Vagina (tissue), 2 donors: ENCODE data around the gene CACNA1D. TPM values are rescaled to one million over a fixed set of nuclear protein-coding genes. Genes with fewer than 3 reads are reported as not detected.

Source experiments
- DNase-seq, 2 donors: peaks; one replicate each; pipeline ENCODE4 v3.0.0-alpha.2; 2017; ENCODE audit errors: extremely low spot score in 2 of 2
- H3K27ac ChIP-seq: fragments of 200-600 bp; sonication (generic); one replicate; pipeline ENCODE4 v1.5.1; 2019
- H3K27me3 ChIP-seq: fragments of 200-600 bp; sonication (generic); one replicate; pipeline ENCODE4 v1.5.1; 2019
- H3K36me3 ChIP-seq, 2 donors: fragments of 200-600 bp; sonication (generic); one replicate each; pipeline ENCODE4 v1.5.1; 2017 to 2019
- H3K4me1 ChIP-seq: fragments of 200-600 bp; sonication (generic); one replicate; pipeline ENCODE4 v1.5.1; 2019
- H3K4me3 ChIP-seq, 2 donors: fragments of 200-600 bp; sonication (generic); 1 replicate in 1 of 2; 2 replicates in 1 of 2; pipeline ENCODE4 v1.5.1; 2016 to 2019
- H3K9me3 ChIP-seq: fragments of 200-600 bp; sonication (generic); one replicate; pipeline ENCODE4 v1.5.1; 2019
- POLR2A ChIP-seq, 2 donors: fragments of 450-650 bp; IDR thresholded peaks; one replicate each; pipeline ENCODE4 v1.6.1; 2017; ENCODE audit warnings: antibody characterized with exemption in 2 of 2, mild to moderate bottlenecking in 2 of 2, moderate library complexity in 2 of 2
- POLR2AphosphoS5 ChIP-seq, 2 donors: sonication (generic); formaldehyde crosslinking; IDR thresholded peaks; one replicate each; pipeline ENCODE4 v1.9.0; 2017; ENCODE audit warnings: antibody characterized with exemption in 2 of 2, mild to moderate bottlenecking in 2 of 2, low read depth in 1 of 2; ENCODE audit not compliant: insufficient read depth in 1 of 2
- intact Hi-C: fragments of 100-400 bp; cut with DNase I; formaldehyde crosslinking; loops from one replicate; pipeline ENCODE4 v1.15.1; 2023
- total RNA-seq: library from RNA; depleted of rRNA; stranded (reverse); fragments of >200 nt; gene quantifications from one replicate; pipeline ENCODE4 v1.2.3, GENCODE V29; 2016
- TF ChIP-seq, protein P1 (sequence below), 3 experiments: fragments of 450-650 bp in 2 of 3; fragments of 200-600 bp in 1 of 3; sonication (generic) in 1 of 3; IDR thresholded peaks; one replicate each; pipeline ENCODE4 v1.5.1; 2017 to 2019; ENCODE audit warnings: antibody characterized with exemption in 3 of 3, mild to moderate bottlenecking in 2 of 3, moderate library complexity in 2 of 3

CACNA1D gene
- total RNA-seq, 1 donor from 2014 or later: 0.74 TPM

DNA sequence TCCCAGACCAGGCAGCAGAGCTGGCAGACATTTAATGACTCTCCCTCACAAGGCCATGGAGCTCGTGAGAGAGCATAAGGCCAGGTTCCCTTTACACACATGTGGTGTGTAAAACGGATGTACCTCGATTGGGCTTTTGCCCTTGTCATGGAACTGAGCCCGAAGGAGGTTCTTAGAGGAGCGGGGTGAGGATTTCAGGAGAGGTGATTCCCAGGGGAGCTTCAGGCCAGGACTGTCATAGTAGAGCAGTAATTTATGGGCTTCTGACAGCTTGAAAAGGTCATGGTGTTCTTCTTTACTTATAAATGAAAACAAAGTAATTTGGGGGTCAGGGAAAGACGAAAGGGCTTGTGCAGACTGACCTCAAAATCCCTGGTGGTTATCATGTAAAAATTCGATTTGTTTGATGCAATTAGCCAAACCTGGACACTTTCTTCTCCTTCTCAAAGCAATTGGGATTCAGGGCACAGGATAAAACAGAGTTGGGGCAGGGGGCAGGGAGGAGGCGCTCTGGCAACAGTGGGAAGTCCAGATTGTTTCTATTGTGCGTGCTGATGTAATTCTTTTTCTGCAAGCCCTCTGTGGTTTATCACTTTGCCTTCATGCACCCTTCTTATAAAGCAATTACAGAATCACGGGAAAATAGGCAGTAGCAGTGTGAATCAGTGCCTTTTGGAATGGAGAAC, 51.0 kb downstream of the CACNA1D start:
- no peak for DNase-seq
- Histone ChIP-seq H3K4me1 (peaks cover 10% of the 10 kb centered on the region), H3K4me3 (no peak overlapping the region), H3K27me3 (no peaks in the 10 kb centered on the region), H3K36me3 (no peaks in the 10 kb centered on the region), H3K27ac (no peak overlapping the region), H3K9me3 (no peaks in the 10 kb centered on the region)
- TF ChIP-seq, protein P1, sequence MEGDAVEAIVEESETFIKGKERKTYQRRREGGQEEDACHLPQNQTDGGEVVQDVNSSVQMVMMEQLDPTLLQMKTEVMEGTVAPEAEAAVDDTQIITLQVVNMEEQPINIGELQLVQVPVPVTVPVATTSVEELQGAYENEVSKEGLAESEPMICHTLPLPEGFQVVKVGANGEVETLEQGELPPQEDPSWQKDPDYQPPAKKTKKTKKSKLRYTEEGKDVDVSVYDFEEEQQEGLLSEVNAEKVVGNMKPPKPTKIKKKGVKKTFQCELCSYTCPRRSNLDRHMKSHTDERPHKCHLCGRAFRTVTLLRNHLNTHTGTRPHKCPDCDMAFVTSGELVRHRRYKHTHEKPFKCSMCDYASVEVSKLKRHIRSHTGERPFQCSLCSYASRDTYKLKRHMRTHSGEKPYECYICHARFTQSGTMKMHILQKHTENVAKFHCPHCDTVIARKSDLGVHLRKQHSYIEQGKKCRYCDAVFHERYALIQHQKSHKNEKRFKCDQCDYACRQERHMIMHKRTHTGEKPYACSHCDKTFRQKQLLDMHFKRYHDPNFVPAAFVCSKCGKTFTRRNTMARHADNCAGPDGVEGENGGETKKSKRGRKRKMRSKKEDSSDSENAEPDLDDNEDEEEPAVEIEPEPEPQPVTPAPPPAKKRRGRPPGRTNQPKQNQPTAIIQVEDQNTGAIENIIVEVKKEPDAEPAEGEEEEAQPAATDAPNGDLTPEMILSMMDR (IDR thresholded peaks at IDR 0.05): no peak
- TF ChIP-seq POLR2AphosphoS5 (IDR thresholded peaks at IDR 0.05; ENCODE audit: insufficient read depth in 1 of 2, low read depth in 1 of 2) (no peak), POLR2A (IDR thresholded peaks at IDR 0.05) (no peak)
- intact Hi-C loops: no loop called here

DNA sequence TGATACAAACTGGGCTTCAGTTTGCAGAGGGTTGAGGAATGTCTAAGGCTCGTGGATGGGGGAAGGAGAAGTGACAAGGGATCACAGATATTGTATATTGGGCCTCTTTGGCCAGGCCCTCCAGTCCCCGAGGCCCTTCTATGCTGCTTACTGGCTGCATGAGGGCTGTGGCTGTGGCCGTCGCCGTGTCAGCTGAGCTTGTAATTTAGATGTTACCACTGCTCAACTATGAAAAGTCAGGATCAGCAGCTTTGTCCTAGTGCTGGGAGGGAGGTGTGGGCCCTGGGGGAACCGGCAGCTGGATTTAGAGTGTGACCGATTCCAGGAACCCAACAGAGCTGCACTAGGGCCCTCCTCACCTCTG, 51.6 kb downstream of the CACNA1D start:
- Histone ChIP-seq H3K4me1 (peaks cover 10% of the 10 kb centered on the region), H3K27me3 (no peaks in the 10 kb centered on the region), H3K27ac (no peak overlapping the region), H3K9me3 (no peaks in the 10 kb centered on the region), H3K36me3 (no peaks in the 10 kb centered on the region), H3K4me3 (no peak overlapping the region)
- no peak for TF ChIP-seq POLR2AphosphoS5 (IDR thresholded peaks at IDR 0.05; ENCODE audit: insufficient read depth in 1 of 2, low read depth in 1 of 2)
- TF ChIP-seq POLR2A (IDR thresholded peaks at IDR 0.05): no peak
- TF ChIP-seq, protein P1 (IDR thresholded peaks at IDR 0.05): no peak
- intact Hi-C loops: no loop called here
- no peak for DNase-seq

DNA sequence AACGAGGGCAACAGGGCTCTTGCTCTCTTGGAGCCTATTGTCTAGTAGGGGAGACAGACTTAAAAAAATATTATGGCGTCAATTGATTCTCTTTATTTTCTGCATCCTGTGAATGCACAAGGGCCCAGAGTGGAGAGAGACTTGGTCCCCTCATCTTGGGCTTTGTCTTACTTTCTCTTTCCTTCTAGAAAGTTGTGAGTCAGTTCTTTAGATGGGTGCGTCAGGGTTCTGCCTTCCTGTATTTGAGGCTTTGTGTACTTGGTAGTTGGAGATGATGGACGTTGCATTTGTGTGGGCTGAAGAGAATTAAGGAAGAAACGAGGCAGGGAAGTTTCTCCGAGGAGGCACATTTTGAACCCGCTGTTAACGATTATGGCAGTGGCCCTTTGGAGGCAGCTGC, 52.9 kb downstream of the CACNA1D start:
- H3K4me1 ChIP-seq: peaks cover 10% of the 10 kb centered on the region
- H3K36me3 ChIP-seq: no peaks in the 10 kb centered on the region
- H3K9me3 ChIP-seq: no peaks in the 10 kb centered on the region
- DNase-seq: no peak
- H3K27ac ChIP-seq: no peak overlapping the region
- H3K27me3 ChIP-seq: no peaks in the 10 kb centered on the region
- TF ChIP-seq, protein P1 (IDR thresholded peaks at IDR 0.05): no peak
- TF ChIP-seq POLR2A (IDR thresholded peaks at IDR 0.05) (no peak), POLR2AphosphoS5 (IDR thresholded peaks at IDR 0.05; ENCODE audit: insufficient read depth in 1 of 2, low read depth in 1 of 2) (no peak)
- no peak overlapping the region for H3K4me3 ChIP-seq
- intact Hi-C loops: no loop called here

DNA sequence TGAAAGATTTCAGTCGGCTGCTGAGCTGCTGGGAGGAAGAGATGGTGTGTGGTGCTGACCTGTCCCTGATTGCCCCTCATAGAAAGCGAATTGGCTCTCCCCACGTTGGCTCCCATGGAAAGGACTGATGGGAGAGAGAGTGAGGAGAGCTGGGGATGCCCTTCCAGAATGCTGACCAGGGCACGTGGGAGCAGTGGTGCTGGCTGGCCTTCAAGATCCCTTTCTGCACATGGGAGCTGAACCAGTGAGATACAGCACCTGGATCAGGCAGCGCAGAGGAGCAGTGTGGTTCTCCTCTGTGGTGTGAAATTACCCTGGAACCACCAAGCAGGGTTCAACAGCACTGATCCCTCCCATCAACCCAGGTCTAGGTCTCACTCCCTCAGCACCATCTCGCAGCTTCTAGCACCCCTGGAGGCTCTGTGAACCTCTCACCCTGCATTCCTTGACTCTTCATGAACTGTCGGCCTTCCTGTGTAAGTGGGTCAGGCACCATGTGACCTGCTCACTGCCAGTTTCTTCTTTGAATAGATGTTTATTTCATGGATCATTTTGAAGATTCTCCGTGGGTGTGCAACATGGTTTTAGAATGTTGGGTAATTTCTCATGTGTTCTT, 55.7 kb downstream of the CACNA1D start:
- Histone ChIP-seq H3K9me3 (no peaks in the 10 kb centered on the region), H3K36me3 (no peaks in the 10 kb centered on the region), H3K27ac (no peak overlapping the region), H3K27me3 (no peaks in the 10 kb centered on the region), H3K4me1 (peaks cover 10% of the 10 kb centered on the region), H3K4me3 (no peak overlapping the region)
- TF ChIP-seq POLR2A (IDR thresholded peaks at IDR 0.05) (no peak), POLR2AphosphoS5 (IDR thresholded peaks at IDR 0.05; ENCODE audit: insufficient read depth in 1 of 2, low read depth in 1 of 2) (no peak)
- TF ChIP-seq, protein P1 (IDR thresholded peaks at IDR 0.05): no peak
- DNase-seq: no peak
- intact Hi-C loops: no loop called here

DNA sequence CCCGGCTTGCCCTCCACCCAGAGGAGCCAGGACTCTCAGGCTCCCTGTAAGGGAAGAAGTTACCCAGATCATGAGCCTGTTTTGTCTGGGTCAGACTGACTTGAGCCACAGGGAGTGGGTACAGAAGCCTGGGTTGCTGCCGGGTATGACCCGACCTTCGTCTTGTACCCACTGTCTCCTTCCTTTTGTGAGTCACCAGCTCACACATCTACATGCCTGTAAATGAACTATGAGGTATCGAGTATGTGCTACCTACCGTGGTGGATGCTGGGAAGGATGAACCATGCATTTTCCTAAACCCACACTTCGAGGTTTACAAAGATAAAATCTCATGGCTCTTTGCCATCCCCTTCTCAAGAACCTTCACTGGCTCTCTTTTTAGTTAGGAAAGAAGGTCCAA, 56.9 kb downstream of the CACNA1D start:
- Histone ChIP-seq H3K4me3 (no peak overlapping the region), H3K36me3 (no peaks in the 10 kb centered on the region), H3K9me3 (no peaks in the 10 kb centered on the region), H3K27ac (no peak overlapping the region), H3K4me1 (peaks cover 6% of the 10 kb centered on the region), H3K27me3 (no peaks in the 10 kb centered on the region)
- no peak for DNase-seq
- TF ChIP-seq POLR2A (IDR thresholded peaks at IDR 0.05) (no peak), POLR2AphosphoS5 (IDR thresholded peaks at IDR 0.05; ENCODE audit: insufficient read depth in 1 of 2, low read depth in 1 of 2) (no peak)
- TF ChIP-seq, protein P1 (IDR thresholded peaks at IDR 0.05): no peak
- intact Hi-C loops: no loop called here
